ENCODE results near the gene SLC22A31.

GRCh38 chr16:89244754-89245153, 44.4 kb upstream of the SLC22A31 start:
- TF ChIP-seq EZH2 (IDR thresholded peaks at IDR 0.05), result no peak
- TF ChIP-seq CTCF (IDR thresholded peaks at IDR 0.05), result no peak
